ACC112 (cell line): ENCODE measurements around the gene SEPHS1.
A peak's percentile ranks its signal among the peaks of the same experiment; 100 is the strongest.

ENCODE experiments used
- H2AFZ ChIP-seq: fragments of 200-600 bp; sonication (generic); one replicate; pipeline ENCODE4 v1.6.0; 2017; ENCODE audit warnings: antibody characterized with exemption, low read length; ENCODE audit not compliant: unreplicated experiment
- H3K27ac ChIP-seq: fragments of 200-600 bp; sonication (generic); 2 replicates; pipeline ENCODE4 v1.5.1; 2014; ENCODE audit warnings: low read depth, mild to moderate bottlenecking, antibody characterized with exemption, low read length, moderate library complexity
- H3K27me3 ChIP-seq: fragments of 200-600 bp; sonication (generic); 2 replicates; pipeline ENCODE4 v1.6.1; 2014; ENCODE audit warnings: mild to moderate bottlenecking, antibody characterized with exemption, low read length, moderate library complexity, mixed read lengths; ENCODE audit not compliant: insufficient read depth
- H3K36me3 ChIP-seq: fragments of 200-600 bp; sonication (generic); 2 replicates; pipeline ENCODE4 v1.6.1; 2016; ENCODE audit warnings: mild to moderate bottlenecking, antibody characterized with exemption, low read length, moderate library complexity, mixed read lengths; ENCODE audit not compliant: insufficient read depth
- H3K4me1 ChIP-seq: fragments of 200-600 bp; sonication (generic); one replicate; pipeline ENCODE4 v1.6.1; 2016; ENCODE audit warnings: low read length, mixed read lengths; ENCODE audit not compliant: insufficient read depth, unreplicated experiment, control insufficient read depth
- H3K4me3 ChIP-seq: fragments of 200-600 bp; sonication (generic); 2 replicates; pipeline ENCODE4 v1.5.1; 2014; ENCODE audit warnings: mild to moderate bottlenecking, low read depth, low read length
- H3K79me2 ChIP-seq: fragments of 200-600 bp; sonication (generic); one replicate; pipeline ENCODE4 v1.6.0; 2016; ENCODE audit warnings: low read length; ENCODE audit not compliant: control insufficient read depth, unreplicated experiment, insufficient read depth

The SEPHS1 gene

GRCh38 chr10:13306103-13306502 lies 42.0 kb downstream of the SEPHS1 start:
- Histone ChIP-seq H3K4me1 (peaks cover 7% of the 10 kb centered on the region), H3K27me3 (no peaks in the 10 kb centered on the region), H3K4me3 (no peak overlapping the region), H2AFZ (no peak overlapping the region), H3K27ac (no peak overlapping the region), H3K36me3 (no peaks in the 10 kb centered on the region), H3K79me2 (no peaks in the 10 kb centered on the region)

GRCh38 chr10:13302821-13303555 lies 45.1 kb downstream of the SEPHS1 start:
- Histone ChIP-seq H3K27ac (no peak overlapping the region), H3K27me3 (no peaks in the 10 kb centered on the region), H3K36me3 (no peaks in the 10 kb centered on the region), H3K4me3 (peak overlapping the region; percentile 81), H3K4me1 (peaks cover 7% of the 10 kb centered on the region), H3K79me2 (peaks cover 2% of the 10 kb centered on the region), H2AFZ (peak overlapping the region; percentile 73)

- Histone ChIP-seq H3K79me2 (peaks cover 2% of the 10 kb centered on the region), H2AFZ (peak within 1 kb of the TSS; percentile 64)
Measured at GRCh38 chr10:13299437-13300287, 48.4 kb downstream of the SEPHS1 start, which contains the start of gene PHYH. PHYH (minus strand) TSS chr10:13300064; CDS start chr10:13300042, 22 bp downstream.

GRCh38 chr10:13298748-13299436 lies 49.2 kb downstream of the SEPHS1 start:
- peak overlapping the region; percentile 91 for H3K27ac ChIP-seq
- peak overlapping the region; percentile 79 for H3K4me3 ChIP-seq
- H3K36me3 ChIP-seq, result no peaks in the 10 kb centered on the region; the same call in 1 of the 2 replicates
- H3K4me1 ChIP-seq, result peaks cover 7% of the 10 kb centered on the region
- H2AFZ ChIP-seq, result peak overlapping the region; percentile 64
- peaks cover 2% of the 10 kb centered on the region for H3K79me2 ChIP-seq
- no peaks in the 10 kb centered on the region for H3K27me3 ChIP-seq

More at GRCh38 chr10:13299437-13300287, 48.4 kb downstream of the SEPHS1 start, which contains the start of gene PHYH:
- H3K4me3 ChIP-seq, result peak within 1 kb of the TSS; percentile 79
- H3K4me1 ChIP-seq, result peaks cover 7% of the 10 kb centered on the region
- H3K27me3 ChIP-seq, result no peaks in the 10 kb centered on the region
- H3K36me3 ChIP-seq, result no peaks in the 10 kb centered on the region; the same call in 1 of the 2 replicates
- peak within 1 kb of the TSS; percentile 91 for H3K27ac ChIP-seq

- no peak overlapping the region for H3K27ac ChIP-seq
- no peak overlapping the region for H3K4me3 ChIP-seq
- peaks cover 2% of the 10 kb centered on the region for H3K79me2 ChIP-seq
- H3K27me3 ChIP-seq, result no peaks in the 10 kb centered on the region
- H3K36me3 ChIP-seq, result peaks cover 2% of the 10 kb centered on the region; the same call in 1 of the 2 replicates
- H2AFZ ChIP-seq, result no peak overlapping the region
- H3K4me1 ChIP-seq, result peaks cover 3% of the 10 kb centered on the region
Measured at GRCh38 chr10:13296476-13296875, 51.6 kb downstream of the SEPHS1 start.

GRCh38 chr10:13294784-13295183 lies 53.3 kb downstream of the SEPHS1 start:
- no peak overlapping the region for H2AFZ ChIP-seq
- no peaks in the 10 kb centered on the region for H3K27me3 ChIP-seq
- H3K79me2 ChIP-seq, result no peaks in the 10 kb centered on the region
- no peaks in the 10 kb centered on the region for H3K4me1 ChIP-seq
- H3K36me3 ChIP-seq, result peaks cover 2% of the 10 kb centered on the region; the same call in 1 of the 2 replicates
- H3K27ac ChIP-seq, result no peak overlapping the region
- no peak overlapping the region for H3K4me3 ChIP-seq

GRCh38 chr10:13291821-13292773 lies 56.0 kb downstream of the SEPHS1 start:
- no peak overlapping the region for H2AFZ ChIP-seq
- no peaks in the 10 kb centered on the region for H3K4me1 ChIP-seq

GRCh38 chr10:13291061-13291460 lies 57.0 kb downstream of the SEPHS1 start:
- Histone ChIP-seq H3K4me3 (no peak overlapping the region), H3K27ac (no peak overlapping the region), H3K4me1 (no peaks in the 10 kb centered on the region), H3K79me2 (no peaks in the 10 kb centered on the region), H2AFZ (no peak overlapping the region), H3K36me3 (peaks cover 9% of the 10 kb centered on the region), H3K27me3 (no peaks in the 10 kb centered on the region)

More at GRCh38 chr10:13291821-13292773, 56.0 kb downstream of the SEPHS1 start:
- Histone ChIP-seq H3K27ac (no peak overlapping the region), H3K79me2 (no peaks in the 10 kb centered on the region), H3K36me3 (peaks cover 9% of the 10 kb centered on the region), H3K4me3 (no peak overlapping the region), H3K27me3 (no peaks in the 10 kb centered on the region)

- Histone ChIP-seq H3K4me3 (no peak overlapping the region), H3K4me1 (no peaks in the 10 kb centered on the region), H2AFZ (no peak overlapping the region), H3K27me3 (no peaks in the 10 kb centered on the region), H3K36me3 (peaks cover 17% of the 10 kb centered on the region; the same call in 1 of the 2 replicates), H3K27ac (no peak overlapping the region), H3K79me2 (no peaks in the 10 kb centered on the region)
Measured at GRCh38 chr10:13284050-13284449, 64.0 kb downstream of the SEPHS1 start.
